Vagina (tissue), 2 donors: ENCODE results near the gene HIRA. TPM values are rescaled to one million over a fixed set of nuclear protein-coding genes. Genes with fewer than 3 reads are reported as not detected.

Experiments used
- DNase-seq, 2 donors: peaks; one replicate each; pipeline ENCODE4 v3.0.0-alpha.2; 2017; ENCODE audit errors: extremely low spot score in 2 of 2
- H3K27ac ChIP-seq: fragments of 200-600 bp; sonication (generic); one replicate; pipeline ENCODE4 v1.5.1; 2019
- H3K27me3 ChIP-seq: fragments of 200-600 bp; sonication (generic); one replicate; pipeline ENCODE4 v1.5.1; 2019
- H3K36me3 ChIP-seq, 2 donors: fragments of 200-600 bp; sonication (generic); one replicate each; pipeline ENCODE4 v1.5.1; 2017 to 2019
- H3K4me1 ChIP-seq: fragments of 200-600 bp; sonication (generic); one replicate; pipeline ENCODE4 v1.5.1; 2019
- H3K4me3 ChIP-seq, 2 donors: fragments of 200-600 bp; sonication (generic); 1 replicate in 1 of 2; 2 replicates in 1 of 2; pipeline ENCODE4 v1.5.1; 2016 to 2019
- H3K9me3 ChIP-seq: fragments of 200-600 bp; sonication (generic); one replicate; pipeline ENCODE4 v1.5.1; 2019
- POLR2A ChIP-seq, 2 donors: fragments of 450-650 bp; IDR thresholded peaks; one replicate each; pipeline ENCODE4 v1.6.1; 2017; ENCODE audit warnings: antibody characterized with exemption in 2 of 2, mild to moderate bottlenecking in 2 of 2, moderate library complexity in 2 of 2
- POLR2AphosphoS5 ChIP-seq, 2 donors: sonication (generic); formaldehyde crosslinking; IDR thresholded peaks; one replicate each; pipeline ENCODE4 v1.9.0; 2017; ENCODE audit warnings: antibody characterized with exemption in 2 of 2, mild to moderate bottlenecking in 2 of 2, low read depth in 1 of 2; ENCODE audit not compliant: insufficient read depth in 1 of 2
- intact Hi-C: fragments of 100-400 bp; cut with DNase I; formaldehyde crosslinking; loops from one replicate; pipeline ENCODE4 v1.15.1; 2023
- total RNA-seq: library from RNA; depleted of rRNA; stranded (reverse); fragments of >200 nt; gene quantifications from one replicate; pipeline ENCODE4 v1.2.3, GENCODE V29; 2016
- TF ChIP-seq, protein P1 (sequence below), 3 experiments: fragments of 450-650 bp in 2 of 3; fragments of 200-600 bp in 1 of 3; sonication (generic) in 1 of 3; IDR thresholded peaks; one replicate each; pipeline ENCODE4 v1.5.1; 2017 to 2019; ENCODE audit warnings: antibody characterized with exemption in 3 of 3, mild to moderate bottlenecking in 2 of 3, moderate library complexity in 2 of 3

HIRA gene
- total RNA-seq, 1 donor from 2014 or later = 13.5 TPM

DNA sequence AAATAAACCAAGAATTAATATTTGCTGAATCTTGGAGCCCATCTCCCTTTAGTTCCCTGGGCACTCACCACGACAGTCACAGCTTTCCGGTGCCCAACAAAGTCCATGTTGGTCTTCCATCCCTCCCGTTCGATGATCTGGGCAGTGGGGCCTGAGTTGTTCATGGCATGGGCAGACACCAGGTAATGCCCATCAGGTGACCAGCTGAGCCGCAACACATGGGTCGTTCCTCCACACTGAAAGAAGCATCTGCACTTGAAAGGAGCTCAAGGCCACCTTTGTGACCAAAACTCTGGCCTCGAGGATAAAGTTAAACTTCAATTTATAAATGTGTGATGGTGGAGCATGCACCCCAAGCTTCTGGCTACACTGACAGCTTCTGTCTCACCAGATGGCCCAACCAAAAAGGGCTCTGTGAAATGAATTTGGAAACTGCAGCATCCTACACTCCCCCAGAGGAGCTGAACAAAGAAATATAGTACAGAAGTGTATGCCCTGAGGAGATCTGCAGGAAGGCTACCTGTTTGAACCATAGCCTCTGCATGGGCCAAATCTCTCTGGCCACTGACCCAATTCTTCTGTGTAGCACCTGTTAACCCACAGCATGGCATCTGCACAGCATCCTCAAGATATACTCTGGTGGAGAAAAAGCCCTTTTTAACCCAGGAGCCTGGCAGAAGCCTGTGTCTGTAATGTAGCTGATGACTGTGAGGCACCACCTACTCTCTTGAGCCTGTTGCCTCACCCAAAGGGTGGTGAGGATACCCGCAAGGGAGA, 37.1 kb downstream of the HIRA start:
- Histone ChIP-seq H3K4me3 (no peak overlapping the region), H3K9me3 (no peaks in the 10 kb centered on the region), H3K4me1 (no peaks in the 10 kb centered on the region), H3K36me3 (peaks cover 0 to 75% of the 10 kb centered on the region in 2 donors), H3K27me3 (no peaks in the 10 kb centered on the region), H3K27ac (no peak overlapping the region)
- TF ChIP-seq POLR2A (IDR thresholded peaks at IDR 0.05) (no peak), POLR2AphosphoS5 (IDR thresholded peaks at IDR 0.05; ENCODE audit: insufficient read depth in 1 of 2, low read depth in 1 of 2) (no peak)
- TF ChIP-seq, protein P1, sequence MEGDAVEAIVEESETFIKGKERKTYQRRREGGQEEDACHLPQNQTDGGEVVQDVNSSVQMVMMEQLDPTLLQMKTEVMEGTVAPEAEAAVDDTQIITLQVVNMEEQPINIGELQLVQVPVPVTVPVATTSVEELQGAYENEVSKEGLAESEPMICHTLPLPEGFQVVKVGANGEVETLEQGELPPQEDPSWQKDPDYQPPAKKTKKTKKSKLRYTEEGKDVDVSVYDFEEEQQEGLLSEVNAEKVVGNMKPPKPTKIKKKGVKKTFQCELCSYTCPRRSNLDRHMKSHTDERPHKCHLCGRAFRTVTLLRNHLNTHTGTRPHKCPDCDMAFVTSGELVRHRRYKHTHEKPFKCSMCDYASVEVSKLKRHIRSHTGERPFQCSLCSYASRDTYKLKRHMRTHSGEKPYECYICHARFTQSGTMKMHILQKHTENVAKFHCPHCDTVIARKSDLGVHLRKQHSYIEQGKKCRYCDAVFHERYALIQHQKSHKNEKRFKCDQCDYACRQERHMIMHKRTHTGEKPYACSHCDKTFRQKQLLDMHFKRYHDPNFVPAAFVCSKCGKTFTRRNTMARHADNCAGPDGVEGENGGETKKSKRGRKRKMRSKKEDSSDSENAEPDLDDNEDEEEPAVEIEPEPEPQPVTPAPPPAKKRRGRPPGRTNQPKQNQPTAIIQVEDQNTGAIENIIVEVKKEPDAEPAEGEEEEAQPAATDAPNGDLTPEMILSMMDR (IDR thresholded peaks at IDR 0.05) = no peak
- no peak for DNase-seq
- intact Hi-C loops = no loop called here

DNA sequence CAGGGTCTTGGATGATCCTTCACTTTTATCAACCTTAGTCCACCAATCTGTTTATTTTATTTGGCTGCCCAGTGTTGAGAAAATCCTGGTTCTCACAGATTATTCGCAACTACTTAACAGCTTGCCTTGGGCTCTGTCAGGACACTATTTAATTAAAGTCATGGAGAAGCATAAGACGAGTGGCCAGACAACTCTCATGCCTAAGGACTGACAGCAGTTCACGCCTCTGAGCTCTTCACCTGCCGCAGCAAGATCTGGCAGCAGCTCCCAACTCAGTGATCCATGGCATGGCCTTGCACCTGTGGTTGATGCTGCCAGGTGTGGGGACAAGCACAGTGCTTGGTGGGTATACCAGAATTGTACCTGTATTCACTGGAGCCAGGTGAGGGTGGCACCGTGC, 37.8 kb downstream of the HIRA start:
- H3K27ac ChIP-seq = no peak overlapping the region
- intact Hi-C loops = no loop called here
- peaks cover 0 to 81% of the 10 kb centered on the region in 2 donors for H3K36me3 ChIP-seq
- no peaks in the 10 kb centered on the region for H3K9me3 ChIP-seq
- TF ChIP-seq POLR2AphosphoS5 (IDR thresholded peaks at IDR 0.05; ENCODE audit: insufficient read depth in 1 of 2, low read depth in 1 of 2) (no peak), POLR2A (IDR thresholded peaks at IDR 0.05) (no peak)
- TF ChIP-seq, protein P1 (IDR thresholded peaks at IDR 0.05) = no peak
- no peak for DNase-seq
- H3K4me1 ChIP-seq = no peaks in the 10 kb centered on the region
- no peak overlapping the region for H3K4me3 ChIP-seq
- no peaks in the 10 kb centered on the region for H3K27me3 ChIP-seq

DNA sequence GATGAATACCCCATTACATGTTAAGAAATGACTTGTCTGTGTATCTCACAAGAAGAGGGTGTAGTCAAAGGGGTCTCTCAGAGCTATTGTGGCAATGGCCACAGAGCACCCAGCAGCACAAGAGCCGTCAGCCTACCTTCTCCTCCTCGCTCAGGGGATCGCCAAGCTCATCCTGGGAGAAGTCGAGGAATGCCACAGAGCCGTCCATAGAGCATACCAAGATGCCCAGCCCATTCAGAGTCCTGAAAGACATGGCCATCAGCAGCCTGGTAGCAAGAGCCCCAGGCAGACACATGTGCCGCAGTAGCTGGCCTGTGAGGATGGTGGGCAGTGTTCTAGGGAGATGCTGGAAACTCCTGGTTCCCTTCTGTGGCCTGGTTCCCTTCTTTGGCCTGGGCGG, 44.0 kb downstream of the HIRA start:
- intact Hi-C loops = no loop called here
- no peak for DNase-seq

DNA sequence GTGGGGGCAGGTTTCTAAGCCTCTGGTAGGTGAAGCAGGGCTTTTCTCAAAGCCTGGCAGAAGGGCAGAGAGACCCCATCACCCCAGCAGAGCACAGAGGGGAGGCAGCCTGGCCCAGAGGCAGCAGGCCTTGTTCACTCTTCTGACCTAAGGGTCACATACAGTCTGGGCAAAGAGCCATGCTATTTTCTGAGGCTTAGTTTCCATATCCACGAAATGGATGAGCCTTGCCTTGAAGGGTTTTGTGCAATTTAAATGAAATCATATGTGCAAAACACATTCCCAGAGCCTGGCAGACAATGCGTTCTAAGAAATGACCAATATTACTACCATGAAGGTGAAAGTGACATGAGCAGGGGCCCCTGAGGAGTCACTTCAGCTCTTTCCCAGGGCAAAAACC, 44.5 kb downstream of the HIRA start:
- H3K9me3 ChIP-seq = no peaks in the 10 kb centered on the region
- intact Hi-C loops = no loop called here
- no peaks in the 10 kb centered on the region for H3K4me1 ChIP-seq
- no peaks in the 10 kb centered on the region for H3K27me3 ChIP-seq
- no peak overlapping the region for H3K4me3 ChIP-seq
- peaks cover 0 to 90% of the 10 kb centered on the region in 2 donors for H3K36me3 ChIP-seq
- DNase-seq = no peak
- TF ChIP-seq POLR2AphosphoS5 (IDR thresholded peaks at IDR 0.05; ENCODE audit: insufficient read depth in 1 of 2, low read depth in 1 of 2) = no peak
- no peak overlapping the region for H3K27ac ChIP-seq

More for the DNA sequence above, 44.0 kb downstream of the HIRA start:
- Histone ChIP-seq H3K4me3 (no peak overlapping the region), H3K9me3 (no peaks in the 10 kb centered on the region), H3K27ac (no peak overlapping the region), H3K36me3 (peaks cover 0 to 90% of the 10 kb centered on the region in 2 donors), H3K27me3 (no peaks in the 10 kb centered on the region), H3K4me1 (no peaks in the 10 kb centered on the region)
- TF ChIP-seq POLR2AphosphoS5 (IDR thresholded peaks at IDR 0.05; ENCODE audit: insufficient read depth in 1 of 2, low read depth in 1 of 2) (no peak), POLR2A (IDR thresholded peaks at IDR 0.05) (no peak)
- TF ChIP-seq, protein P1 (IDR thresholded peaks at IDR 0.05) = no peak

- intact Hi-C loops = no loop called here
- Histone ChIP-seq H3K9me3 (no peaks in the 10 kb centered on the region), H3K4me3 (no peak overlapping the region), H3K27me3 (no peaks in the 10 kb centered on the region), H3K36me3 (peaks cover 0 to 86% of the 10 kb centered on the region in 2 donors), H3K27ac (no peak overlapping the region), H3K4me1 (no peaks in the 10 kb centered on the region)
- DNase-seq = no peak
- TF ChIP-seq POLR2A (IDR thresholded peaks at IDR 0.05) (no peak), POLR2AphosphoS5 (IDR thresholded peaks at IDR 0.05; ENCODE audit: insufficient read depth in 1 of 2, low read depth in 1 of 2) (no peak)
- TF ChIP-seq, protein P1 (IDR thresholded peaks at IDR 0.05) = no peak
Observed at GRCh38 chr22:19386248-19386647, 45.3 kb downstream of the HIRA start.
